Left ventricle myocardium superior (tissue), 1 donor: ENCODE results near the gene NSUN3. TPM values are rescaled to one million over a fixed set of nuclear protein-coding genes. Genes with fewer than 3 reads are reported as not detected.

Experiments
- ATAC-seq: fragments of 200-7000 bp; cut with Tn5 transposase; one replicate; pipeline ENCODE4 v1.9.1; 2020; ENCODE audit warnings: mild to moderate bottlenecking, moderate library complexity
- DNase-seq: peaks from one replicate; pipeline ENCODE4 v3.0.0-alpha.2; 2020
- intact Hi-C: fragments of 100-400 bp; cut with micrococcal nuclease; formaldehyde crosslinking; loops from one replicate; pipeline ENCODE4 v1.11.0; 2022
- total RNA-seq: library from RNA; stranded (reverse); fragmentation: NEBNext Ultra II Directional; extraction: Animal tissue kit (Norgen Biotek cat#: 25700); gene quantifications from one replicate; pipeline ENCODE4 v1.2.1, GENCODE V29; 2021
- donor health status: DM: no; HTN: yes; CAD: no; lungs with severe emphysema.

Gene NSUN3
- total RNA-seq, 1 donor from 2014 or later, result 5.7 TPM

DNA sequence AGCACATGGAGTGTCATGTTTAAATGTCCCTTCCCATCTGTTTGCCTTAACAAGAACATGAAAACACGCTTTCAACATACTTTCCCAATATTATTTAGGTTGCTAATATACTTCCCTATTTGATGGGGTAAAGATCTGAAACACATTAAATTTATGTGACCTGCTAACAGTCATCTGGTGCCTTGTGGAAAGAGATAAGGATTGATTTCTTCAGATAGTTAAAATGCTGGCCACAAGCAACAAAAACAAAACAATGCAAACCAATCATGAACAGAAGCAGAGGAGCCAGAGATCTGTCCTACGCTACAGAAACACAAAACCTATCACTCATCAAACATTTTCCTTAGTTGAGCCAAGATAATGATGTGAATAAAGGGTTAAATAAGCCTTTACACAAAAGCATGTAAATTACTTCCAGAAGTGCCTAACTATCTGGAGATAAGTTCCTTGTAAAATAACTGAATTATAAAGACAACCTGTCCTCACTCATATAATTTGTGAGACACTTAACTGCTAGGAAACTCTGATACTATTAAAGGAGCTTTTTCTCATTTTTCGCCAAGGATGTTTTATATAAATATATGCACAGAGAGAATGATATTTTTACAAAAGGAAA lies 109.9 kb downstream of the NSUN3 start:
- no peak for DNase-seq
- no peak for ATAC-seq

DNA sequence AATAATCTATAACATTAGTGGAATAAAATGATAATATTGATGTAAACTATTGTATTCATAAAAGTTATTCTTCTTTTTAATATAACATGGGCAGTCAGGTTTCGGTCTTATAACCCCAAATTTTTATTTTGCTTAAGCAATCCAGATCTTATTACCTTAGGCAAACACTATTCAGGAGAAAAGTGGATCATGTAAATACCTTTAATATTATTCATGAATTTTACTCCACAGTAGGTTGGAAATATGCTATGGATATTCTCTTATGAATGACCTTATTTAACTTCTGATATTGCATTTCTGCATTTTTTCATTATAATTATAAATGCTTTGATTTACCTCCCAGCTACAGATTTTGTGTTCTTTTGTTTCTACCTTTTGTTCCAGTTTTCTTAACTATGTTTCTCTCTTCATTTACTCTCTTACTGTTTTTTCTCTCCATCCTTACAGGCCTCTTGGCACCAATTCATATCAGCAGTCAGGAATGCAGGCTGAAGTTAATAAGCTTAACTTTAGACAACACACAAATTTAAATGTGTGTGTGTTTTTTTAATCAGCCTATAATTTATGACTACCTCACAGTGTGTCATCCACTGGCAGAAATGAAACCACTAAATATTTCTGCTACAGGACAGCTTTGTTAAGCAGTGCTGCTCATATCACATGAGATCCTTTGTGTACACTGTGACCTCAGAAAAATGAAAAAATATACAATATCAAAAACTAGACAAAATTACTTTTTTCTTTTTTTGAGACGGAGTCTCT lies 111.0 kb downstream of the NSUN3 start:
- ATAC-seq (no peak), DNase-seq (no peak)
- intact Hi-C loops, result no loop called here

More for the DNA sequence above, 109.9 kb downstream of the NSUN3 start:
- intact Hi-C loops, result no loop called here

DNA sequence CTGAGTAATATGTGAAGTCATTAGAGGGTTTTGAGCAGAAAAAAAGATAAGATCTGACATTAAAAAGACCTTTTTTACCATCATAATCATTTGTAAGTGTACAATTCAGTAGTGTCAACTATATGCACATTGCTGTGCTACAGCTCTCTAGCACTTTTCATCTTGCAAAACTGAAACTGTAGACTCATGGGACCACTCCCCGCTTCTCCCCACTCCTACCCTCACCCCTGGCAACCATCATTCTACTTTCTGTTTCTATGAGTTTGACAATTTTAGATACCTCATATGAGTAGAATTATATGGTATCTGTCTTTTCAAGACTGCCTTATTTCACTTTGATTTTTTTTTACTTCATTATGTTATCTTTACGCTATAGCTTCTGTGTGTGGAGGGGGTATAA lies 112.8 kb downstream of the NSUN3 start:
- ATAC-seq, result no peak
- intact Hi-C loops, result no loop called here
- DNase-seq, result no peak

DNA sequence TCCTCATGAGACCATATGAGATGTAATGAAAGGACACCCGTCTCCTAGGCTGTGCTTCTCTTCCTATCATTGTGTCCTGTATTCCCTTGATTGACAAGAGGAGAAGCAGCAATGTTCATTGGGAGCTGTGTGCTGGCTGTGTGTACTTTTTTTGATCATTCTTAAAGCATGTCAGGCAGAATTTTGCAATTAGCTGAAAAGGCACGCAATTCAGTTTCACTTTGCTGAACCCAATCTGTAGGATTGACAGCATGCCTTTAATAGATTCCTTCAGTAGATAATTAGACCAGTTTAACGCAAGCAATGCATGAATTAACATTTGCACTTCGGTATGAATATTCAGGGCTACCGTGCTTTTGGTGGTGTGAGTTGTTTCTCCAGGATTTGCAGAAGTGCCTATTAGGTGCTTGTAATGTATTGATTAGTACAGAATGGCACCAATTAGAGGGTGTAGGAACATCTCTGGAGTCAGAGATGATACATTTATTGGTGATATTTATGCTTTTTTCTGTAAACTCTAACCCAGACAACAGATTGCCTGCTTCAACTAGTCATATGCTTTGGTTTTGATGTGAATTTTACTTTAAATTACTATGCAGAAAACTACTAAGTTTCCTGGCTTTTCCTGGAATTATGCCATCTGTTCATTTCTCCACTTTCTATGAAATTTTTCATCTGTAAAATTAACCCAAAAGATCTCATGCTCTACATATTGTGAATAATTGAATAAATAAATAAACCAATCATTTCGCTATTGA lies 114.3 kb downstream of the NSUN3 start:
- DNase-seq, result no peak
- ATAC-seq, result no peak
- intact Hi-C loops, result no loop called here

Other genes starting within 250 kb of the NSUN3 start
- gene PROS1, start 89.2 kb upstream of the NSUN3 start, total RNA-seq, result 38.0 TPM
- 4.5 TPM for gene ARL13B, start 82.9 kb upstream of the NSUN3 start, total RNA-seq
- not detected for gene STX19, start 34.5 kb upstream of the NSUN3 start, total RNA-seq
- gene DHFR2, start 145 bp upstream of the NSUN3 start, total RNA-seq, result 3.5 TPM